Vagina (tissue), 2 donors: ENCODE results near the gene TLCD1.

Experiments used
- POLR2A ChIP-seq, 2 donors: fragments of 450-650 bp; IDR thresholded peaks; one replicate each; pipeline ENCODE4 v1.6.1; 2017; ENCODE audit warnings: antibody characterized with exemption in 2 of 2, mild to moderate bottlenecking in 2 of 2, moderate library complexity in 2 of 2
- TF ChIP-seq, protein P1 (sequence below), 3 experiments: fragments of 450-650 bp in 2 of 3; fragments of 200-600 bp in 1 of 3; sonication (generic) in 1 of 3; IDR thresholded peaks; one replicate each; pipeline ENCODE4 v1.5.1; 2017 to 2019; ENCODE audit warnings: antibody characterized with exemption in 3 of 3, mild to moderate bottlenecking in 2 of 3, moderate library complexity in 2 of 3

DNA sequence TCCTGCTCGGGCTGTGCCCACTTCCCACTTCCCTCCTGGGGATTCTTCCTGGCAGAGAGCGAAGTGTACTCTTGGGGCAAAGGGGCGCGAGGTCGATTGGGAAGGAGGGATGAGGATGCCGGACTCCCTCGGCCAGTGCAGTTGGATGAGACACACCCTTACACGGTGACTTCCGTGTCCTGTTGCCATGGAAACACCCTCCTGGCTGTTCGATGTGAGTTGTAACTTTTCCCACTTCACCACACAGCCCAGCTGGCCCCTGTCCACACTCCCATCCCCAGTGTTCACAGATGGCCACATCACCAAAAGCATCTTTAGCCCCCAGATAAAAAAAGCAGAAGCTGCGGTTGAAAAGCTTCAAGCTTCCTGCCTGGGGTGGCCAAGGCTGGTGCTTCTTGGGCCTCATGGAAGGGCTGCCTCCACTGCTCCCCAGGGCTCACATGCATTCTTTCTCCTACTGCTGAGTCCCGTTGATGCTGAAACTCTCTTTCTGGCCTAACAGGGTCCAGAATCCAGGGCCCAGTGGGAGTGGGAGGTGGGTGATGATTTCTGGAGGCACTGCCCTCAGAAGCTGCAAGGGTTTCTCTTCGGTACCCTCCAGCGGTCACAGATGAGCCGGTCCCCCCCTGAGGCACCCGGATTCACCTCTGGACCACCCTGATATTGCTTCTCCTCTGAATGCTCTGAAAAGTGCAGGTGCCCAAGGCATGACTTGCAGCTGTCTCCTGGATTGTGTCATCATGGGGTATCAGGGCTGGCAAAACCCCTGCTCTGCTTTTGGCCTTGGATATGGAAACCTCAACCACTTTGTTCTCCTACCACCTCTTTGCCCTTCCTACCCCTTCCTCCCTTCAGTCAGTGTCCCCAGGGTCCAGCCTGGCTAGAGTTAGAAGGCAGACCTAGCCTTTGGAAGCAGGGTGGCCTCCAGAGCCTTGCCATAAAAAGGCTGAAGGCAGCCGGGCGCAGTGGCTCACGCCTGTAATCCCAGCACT, 15.6 kb upstream of the TLCD1 start:
- TF ChIP-seq, protein P1, sequence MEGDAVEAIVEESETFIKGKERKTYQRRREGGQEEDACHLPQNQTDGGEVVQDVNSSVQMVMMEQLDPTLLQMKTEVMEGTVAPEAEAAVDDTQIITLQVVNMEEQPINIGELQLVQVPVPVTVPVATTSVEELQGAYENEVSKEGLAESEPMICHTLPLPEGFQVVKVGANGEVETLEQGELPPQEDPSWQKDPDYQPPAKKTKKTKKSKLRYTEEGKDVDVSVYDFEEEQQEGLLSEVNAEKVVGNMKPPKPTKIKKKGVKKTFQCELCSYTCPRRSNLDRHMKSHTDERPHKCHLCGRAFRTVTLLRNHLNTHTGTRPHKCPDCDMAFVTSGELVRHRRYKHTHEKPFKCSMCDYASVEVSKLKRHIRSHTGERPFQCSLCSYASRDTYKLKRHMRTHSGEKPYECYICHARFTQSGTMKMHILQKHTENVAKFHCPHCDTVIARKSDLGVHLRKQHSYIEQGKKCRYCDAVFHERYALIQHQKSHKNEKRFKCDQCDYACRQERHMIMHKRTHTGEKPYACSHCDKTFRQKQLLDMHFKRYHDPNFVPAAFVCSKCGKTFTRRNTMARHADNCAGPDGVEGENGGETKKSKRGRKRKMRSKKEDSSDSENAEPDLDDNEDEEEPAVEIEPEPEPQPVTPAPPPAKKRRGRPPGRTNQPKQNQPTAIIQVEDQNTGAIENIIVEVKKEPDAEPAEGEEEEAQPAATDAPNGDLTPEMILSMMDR (IDR thresholded peaks at IDR 0.05), result no peak
- no peak for TF ChIP-seq POLR2A (IDR thresholded peaks at IDR 0.05)
